Stomach smooth muscle (tissue), 2 donors: ENCODE data around the gene SIVA1.

Experiments used
- H3K27ac ChIP-seq: one replicate; pipeline ENCODE4 v1.7.0; 2013; ENCODE audit warnings: mild to moderate bottlenecking, low read length, inconsistent platforms
- H3K27me3 ChIP-seq, 2 donors: one replicate each; pipeline ENCODE4 v1.7.0; 2013; ENCODE audit warnings: low read length in 2 of 2; ENCODE audit not compliant: insufficient read depth in 2 of 2, control insufficient read depth in 1 of 2
- H3K36me3 ChIP-seq, 2 donors: one replicate each; pipeline ENCODE4 v1.7.0; 2013; ENCODE audit warnings: low read length in 2 of 2; ENCODE audit not compliant: control insufficient read depth in 2 of 2, insufficient read depth in 2 of 2
- H3K4me1 ChIP-seq: one replicate; pipeline ENCODE4 v1.7.0; 2013; ENCODE audit warnings: low read length; ENCODE audit not compliant: control insufficient read depth, insufficient read depth
- H3K4me3 ChIP-seq, 2 donors: one replicate each; pipeline ENCODE4 v1.7.0; 2013; ENCODE audit warnings: low read length in 2 of 2
- H3K9ac ChIP-seq, 2 donors: one replicate each; pipeline ENCODE4 v1.7.0; 2013; ENCODE audit warnings: low read length in 2 of 2, mild to moderate bottlenecking in 1 of 2
- H3K9me3 ChIP-seq, 2 donors: one replicate each; pipeline ENCODE4 v1.7.0; 2013; ENCODE audit warnings: low read length in 2 of 2; ENCODE audit not compliant: control insufficient read depth in 2 of 2
- donor health status: healthy.
- donor health status: Pancreatic carcinoma.

SIVA1 gene

DNA sequence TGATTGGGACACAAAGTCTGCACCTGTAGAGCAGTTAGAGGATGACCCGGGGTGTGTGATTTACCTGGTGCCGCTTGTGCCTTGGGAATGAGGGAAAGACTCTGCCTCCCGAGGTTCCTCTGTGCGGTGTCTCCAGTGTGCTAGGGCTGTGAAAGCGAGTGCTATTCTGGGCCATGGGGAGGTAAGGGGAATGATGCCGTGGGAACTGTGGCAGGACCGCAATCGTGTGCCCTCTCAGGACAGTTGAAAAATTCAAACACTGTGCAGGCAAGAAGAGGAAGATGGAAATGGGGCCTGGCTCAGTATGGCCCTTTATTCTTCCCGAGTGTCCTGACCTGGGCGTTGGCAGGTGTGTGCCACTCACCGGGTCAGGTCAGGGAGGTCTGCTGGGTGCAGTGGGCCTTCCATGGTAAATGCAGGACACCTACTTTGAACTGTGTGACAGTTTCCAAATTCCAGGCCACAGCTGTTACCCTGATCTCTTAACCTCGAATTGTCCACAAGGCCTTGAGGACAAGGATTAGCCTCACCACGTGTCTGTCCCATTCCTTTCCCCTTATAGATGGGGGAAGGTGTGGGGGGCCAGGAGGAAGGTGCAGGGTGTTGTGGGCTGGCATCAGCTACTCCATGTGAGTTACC lies 1.4 kb downstream of the SIVA1 start:
- Histone ChIP-seq H3K27me3 (no peaks in the 10 kb centered on the region), H3K27ac (no peak overlapping the region), H3K4me3 (peak overlapping the region; percentile 55 to 94), H3K9me3 (no peaks in the 10 kb centered on the region), H3K9ac (peak overlapping the region; percentile 84 to 92), H3K4me1 (peaks cover 36% of the 10 kb centered on the region), H3K36me3 (peaks cover 29 to 35% of the 10 kb centered on the region in 2 donors)

DNA sequence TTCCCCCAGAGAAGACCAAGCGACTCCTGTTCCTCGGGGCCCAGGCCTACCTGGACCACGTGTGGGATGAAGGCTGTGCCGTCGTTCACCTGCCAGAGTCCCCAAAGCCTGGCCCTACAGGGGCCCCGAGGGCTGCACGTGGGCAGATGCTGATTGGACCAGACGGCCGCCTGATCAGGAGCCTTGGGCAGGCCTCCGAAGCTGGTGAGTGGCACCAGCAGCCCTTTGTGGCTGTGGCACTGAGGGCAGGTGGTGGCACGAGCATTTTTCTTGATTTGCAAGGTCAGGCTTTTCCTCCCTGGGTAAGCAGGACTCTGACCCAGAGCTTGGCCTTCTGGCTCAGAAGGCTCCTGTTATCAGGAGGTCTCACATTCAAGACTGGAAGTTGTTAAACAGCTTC lies 2.7 kb downstream of the SIVA1 start:
- H3K27ac ChIP-seq: no peak overlapping the region
- no peak overlapping the region for H3K4me3 ChIP-seq
- no peaks in the 10 kb centered on the region for H3K9me3 ChIP-seq
- H3K4me1 ChIP-seq: peaks cover 27% of the 10 kb centered on the region
- peaks cover 31 to 42% of the 10 kb centered on the region in 2 donors for H3K36me3 ChIP-seq
- H3K27me3 ChIP-seq: no peaks in the 10 kb centered on the region
- no peak overlapping the region for H3K9ac ChIP-seq

GRCh38 chr14:104756477-104757237 lies 3.7 kb downstream of the SIVA1 start:
- Histone ChIP-seq H3K4me3 (no peak overlapping the region), H3K36me3 (peaks cover 31 to 46% of the 10 kb centered on the region in 2 donors), H3K9me3 (no peaks in the 10 kb centered on the region), H3K27me3 (no peaks in the 10 kb centered on the region), H3K27ac (no peak overlapping the region), H3K4me1 (peaks cover 27% of the 10 kb centered on the region), H3K9ac (no peak overlapping the region)

GRCh38 chr14:104757238-104757585 lies 4.3 kb downstream of the SIVA1 start:
- Histone ChIP-seq H3K4me3 (no peak overlapping the region), H3K9ac (no peak overlapping the region), H3K9me3 (no peaks in the 10 kb centered on the region), H3K27me3 (no peaks in the 10 kb centered on the region), H3K4me1 (peaks cover 22% of the 10 kb centered on the region), H3K36me3 (peaks cover 31 to 46% of the 10 kb centered on the region in 2 donors), H3K27ac (no peak overlapping the region)

GRCh38 chr14:104757681-104758392 lies 4.9 kb downstream of the SIVA1 start:
- Histone ChIP-seq H3K36me3 (peaks cover 31 to 46% of the 10 kb centered on the region in 2 donors), H3K9me3 (no peaks in the 10 kb centered on the region), H3K4me3 (no peak overlapping the region), H3K27ac (no peak overlapping the region), H3K4me1 (peaks cover 21% of the 10 kb centered on the region), H3K27me3 (no peaks in the 10 kb centered on the region), H3K9ac (no peak overlapping the region)

DNA sequence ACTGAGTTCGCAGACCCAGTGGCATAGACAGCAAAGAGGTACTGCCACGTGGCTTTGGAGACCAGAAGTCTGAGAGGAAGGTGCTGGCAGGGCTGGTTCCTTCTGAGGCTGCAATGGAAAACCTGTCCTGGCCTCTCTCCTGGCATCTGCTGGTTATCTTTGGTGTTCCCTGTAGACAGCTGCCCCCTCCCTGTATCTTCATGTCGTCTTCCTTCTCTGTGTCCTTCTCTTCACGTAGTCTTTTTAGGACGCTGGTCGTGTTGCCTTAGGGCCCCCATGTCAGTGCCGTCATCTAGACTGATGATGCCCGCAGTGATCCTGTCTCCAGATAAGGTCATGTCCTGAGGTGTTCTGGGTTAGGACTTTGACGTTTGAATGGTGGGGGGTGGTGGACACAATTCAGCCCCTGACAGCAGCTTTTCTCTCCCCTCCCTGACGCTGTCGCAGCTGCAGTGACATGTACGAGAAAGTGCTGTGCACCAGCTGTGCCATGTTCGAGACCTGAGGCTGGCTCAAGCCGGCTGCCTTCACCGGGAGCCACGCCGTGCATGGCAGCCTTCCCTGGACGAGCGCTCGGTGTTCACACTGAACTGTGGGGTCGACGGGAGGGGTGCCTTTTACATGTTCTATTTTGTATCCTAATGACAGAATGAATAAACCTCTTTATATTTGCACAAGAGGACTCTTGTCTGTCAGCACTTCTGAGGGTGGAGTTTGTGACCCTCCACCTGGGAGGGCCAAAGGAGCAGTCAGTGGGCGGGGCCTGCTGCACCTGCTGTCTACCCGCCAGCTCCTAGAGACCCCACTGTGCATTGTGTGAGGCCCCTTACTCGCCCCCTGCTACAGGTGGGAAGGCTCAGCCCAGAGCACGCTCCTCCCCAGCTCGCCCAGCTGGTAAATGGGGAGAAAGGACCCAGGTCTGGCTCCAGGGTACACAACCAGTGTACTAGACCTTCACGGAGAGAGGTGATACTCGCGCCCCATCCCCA lies 6.3 kb downstream of the SIVA1 start:
- Histone ChIP-seq H3K27ac (no peak overlapping the region), H3K36me3 (peaks cover 31 to 46% of the 10 kb centered on the region in 2 donors), H3K4me3 (no peak overlapping the region), H3K27me3 (no peaks in the 10 kb centered on the region), H3K9ac (no peak overlapping the region), H3K4me1 (peaks cover 12% of the 10 kb centered on the region), H3K9me3 (no peaks in the 10 kb centered on the region)

GRCh38 chr14:104765517-104765916 lies 12.6 kb downstream of the SIVA1 start:
- peaks cover 3 to 5% of the 10 kb centered on the region in 2 donors for H3K36me3 ChIP-seq
- H3K9me3 ChIP-seq: no peaks in the 10 kb centered on the region
- H3K27me3 ChIP-seq: no peaks in the 10 kb centered on the region
- H3K9ac ChIP-seq: no peak overlapping the region
- H3K4me1 ChIP-seq: peaks cover 8% of the 10 kb centered on the region
- H3K27ac ChIP-seq: no peak overlapping the region
- H3K4me3 ChIP-seq: no peak overlapping the region

DNA sequence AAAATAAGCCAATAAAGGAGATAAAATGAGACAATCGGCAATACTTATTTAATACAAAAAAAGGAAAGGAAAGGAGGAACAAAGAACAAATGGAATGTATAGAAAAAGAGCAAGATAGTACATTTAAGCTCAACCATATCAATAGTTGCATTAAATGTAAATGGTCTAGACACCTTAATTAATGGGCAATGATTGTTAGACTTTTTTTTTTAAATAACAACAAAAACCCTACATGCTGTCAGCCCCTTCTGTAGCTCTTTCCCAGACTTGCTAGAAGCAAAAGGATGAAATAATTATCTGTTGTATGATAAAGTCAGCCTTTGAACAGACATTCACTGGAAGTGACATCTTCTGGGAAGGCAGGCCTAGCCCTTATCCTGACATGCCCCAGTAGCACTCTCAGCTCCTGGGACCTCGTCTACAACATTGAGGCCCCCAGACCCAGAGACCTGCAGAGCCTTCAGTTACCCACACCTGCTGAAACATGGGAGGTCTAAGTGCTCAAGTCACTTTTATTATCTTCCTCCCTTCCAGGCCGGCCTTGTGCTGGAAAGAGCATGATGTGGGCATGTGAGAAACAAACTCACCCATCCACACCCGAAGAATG lies 13.4 kb downstream of the SIVA1 start:
- Histone ChIP-seq H3K9ac (no peak overlapping the region), H3K27ac (no peak overlapping the region), H3K36me3 (peaks cover 5 to 8% of the 10 kb centered on the region in 2 donors), H3K9me3 (peaks cover 0 to 3% of the 10 kb centered on the region in 2 donors), H3K27me3 (no peaks in the 10 kb centered on the region), H3K4me1 (peaks cover 8% of the 10 kb centered on the region), H3K4me3 (no peak overlapping the region)

- H3K27ac ChIP-seq: no peak overlapping the region
- peaks cover 0 to 4% of the 10 kb centered on the region in 2 donors for H3K9me3 ChIP-seq
- H3K36me3 ChIP-seq: peaks cover 12% of the 10 kb centered on the region in 2 donors
- no peak overlapping the region for H3K9ac ChIP-seq
- no peaks in the 10 kb centered on the region for H3K27me3 ChIP-seq
- H3K4me3 ChIP-seq: no peak overlapping the region
- peaks cover 8% of the 10 kb centered on the region for H3K4me1 ChIP-seq
These were observed 14.1 kb downstream of the SIVA1 start for GRCh38 chr14:104766863-104767633.
